Lower leg skin (tissue), 3 donors: ENCODE data around the gene STYXL2.

ENCODE experiments used
- POLR2A ChIP-seq, 2 donors: fragments of 450-650 bp; IDR thresholded peaks; one replicate each; pipeline ENCODE4 v1.6.1; 2016 to 2017; ENCODE audit warnings: antibody characterized with exemption in 2 of 2, mild to moderate bottlenecking in 1 of 2, moderate library complexity in 1 of 2
- TF ChIP-seq, protein P1 (sequence below), 3 donors: fragments of 450-650 bp; IDR thresholded peaks; one replicate each; pipeline ENCODE4 v1.5.1; 2016; ENCODE audit warnings: antibody characterized with exemption in 3 of 3, mild to moderate bottlenecking in 3 of 3, moderate library complexity in 2 of 3

DNA sequence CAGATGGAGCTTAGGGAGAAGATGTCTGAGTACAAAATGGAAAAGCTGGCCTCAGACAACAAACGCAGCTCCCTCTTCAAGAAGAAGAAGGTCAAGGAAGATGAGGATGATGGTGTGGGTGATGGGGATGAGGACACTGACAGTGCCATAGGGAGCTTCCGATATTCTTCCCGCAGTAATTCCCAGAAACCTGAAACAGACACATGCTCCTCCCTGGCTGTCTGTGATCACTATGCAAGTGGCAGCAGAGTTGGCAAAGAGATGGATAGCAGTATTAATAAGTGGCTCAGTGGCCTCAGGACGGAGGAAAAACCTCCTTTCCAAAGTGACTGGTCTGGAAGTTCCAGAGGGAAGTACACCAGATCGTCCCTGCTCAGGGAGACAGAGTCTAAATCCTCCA, 33.8 kb downstream of the STYXL2 start:
- TF ChIP-seq, protein P1, sequence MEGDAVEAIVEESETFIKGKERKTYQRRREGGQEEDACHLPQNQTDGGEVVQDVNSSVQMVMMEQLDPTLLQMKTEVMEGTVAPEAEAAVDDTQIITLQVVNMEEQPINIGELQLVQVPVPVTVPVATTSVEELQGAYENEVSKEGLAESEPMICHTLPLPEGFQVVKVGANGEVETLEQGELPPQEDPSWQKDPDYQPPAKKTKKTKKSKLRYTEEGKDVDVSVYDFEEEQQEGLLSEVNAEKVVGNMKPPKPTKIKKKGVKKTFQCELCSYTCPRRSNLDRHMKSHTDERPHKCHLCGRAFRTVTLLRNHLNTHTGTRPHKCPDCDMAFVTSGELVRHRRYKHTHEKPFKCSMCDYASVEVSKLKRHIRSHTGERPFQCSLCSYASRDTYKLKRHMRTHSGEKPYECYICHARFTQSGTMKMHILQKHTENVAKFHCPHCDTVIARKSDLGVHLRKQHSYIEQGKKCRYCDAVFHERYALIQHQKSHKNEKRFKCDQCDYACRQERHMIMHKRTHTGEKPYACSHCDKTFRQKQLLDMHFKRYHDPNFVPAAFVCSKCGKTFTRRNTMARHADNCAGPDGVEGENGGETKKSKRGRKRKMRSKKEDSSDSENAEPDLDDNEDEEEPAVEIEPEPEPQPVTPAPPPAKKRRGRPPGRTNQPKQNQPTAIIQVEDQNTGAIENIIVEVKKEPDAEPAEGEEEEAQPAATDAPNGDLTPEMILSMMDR (IDR thresholded peaks at IDR 0.05), result no peak
- no peak for TF ChIP-seq POLR2A (IDR thresholded peaks at IDR 0.05)
